Epithelial cell of esophagus (primary cell): ENCODE data around the gene KRTAP9-9.
"Not testable (repeated sequence)": the region's sequence is repeated elsewhere in the genome, so short reads cannot be mapped to it uniquely, and the experiment has no call there.

Source experiments
- DNase-seq: peaks from one replicate; pipeline ENCODE4 v3.0.0; 2010; ENCODE audit warnings: low read depth
- H3K4me3 ChIP-seq: 2 replicates; pipeline ENCODE4 v1.5.1; 2011; ENCODE audit warnings: mild to moderate bottlenecking, low read length, control low read depth
- CTCF ChIP-seq: IDR thresholded peaks from 2 replicates; pipeline ENCODE4 v1.5.1; 2011; ENCODE audit warnings: low read depth, mild to moderate bottlenecking, low read length, control low read depth, inconsistent platforms; ENCODE audit not compliant: insufficient read depth; ENCODE audit errors: missing control alignments

KRTAP9-9 gene

GRCh38 chr17:41230094-41230493 is 25.1 kb upstream of the KRTAP9-9 start:
- no peak overlapping the region for H3K4me3 ChIP-seq
- TF ChIP-seq CTCF, result no peak
- no peak for DNase-seq

GRCh38 chr17:41231731-41232130 is 23.5 kb upstream of the KRTAP9-9 start:
- no peak for TF ChIP-seq CTCF
- H3K4me3 ChIP-seq, result no peak overlapping the region
- peak; percentile 7 for DNase-seq

- H3K4me3 ChIP-seq, DNase-seq: not testable (repeated sequence)
Measured at GRCh38 chr17:41232399-41233105, 22.6 kb upstream of the KRTAP9-9 start, which contains the start of gene KRTAP9-3. KRTAP9-3 (plus strand) TSS chr17:41232449; CDS start chr17:41232502, 53 bp downstream.

GRCh38 chr17:41237116-41237515 is 18.1 kb upstream of the KRTAP9-9 start:
- not testable (repeated sequence) for H3K4me3 ChIP-seq, DNase-seq

GRCh38 chr17:41237949-41238437 is 17.2 kb upstream of the KRTAP9-9 start, which contains the start of gene KRTAP9-8:
KRTAP9-8 (plus strand) TSS chr17:41237999; CDS start chr17:41238052, 53 bp downstream.
- H3K4me3 ChIP-seq, DNase-seq: not testable (repeated sequence)

- H3K4me3 ChIP-seq, DNase-seq: not testable (repeated sequence)
Measured at GRCh38 chr17:41246995-41247787, 8.0 kb upstream of the KRTAP9-9 start.

- DNase-seq, H3K4me3 ChIP-seq: not testable (repeated sequence)
Measured at GRCh38 chr17:41249637-41250240, 5.4 kb upstream of the KRTAP9-9 start, which contains the start of gene KRTAP9-4. KRTAP9-4 (plus strand) TSS chr17:41249687; CDS start chr17:41249721, 34 bp downstream.

- no peak for DNase-seq
- TF ChIP-seq CTCF, result no peak
- no peak overlapping the region for H3K4me3 ChIP-seq
Measured at GRCh38 chr17:41251261-41251660, 3.9 kb upstream of the KRTAP9-9 start.

GRCh38 chr17:41254861-41255260 is 323 bp upstream of the KRTAP9-9 start:
- no peak for TF ChIP-seq CTCF
- no peak overlapping the region for H3K4me3 ChIP-seq
- no peak for DNase-seq
